Anterior cingulate cortex (tissue), 58 donors: Measurements from ENCODE around the gene GLA.
A peak's percentile ranks its signal among the peaks of the same experiment; 100 is the strongest.

ENCODE experiments used
- DNase-seq, 58 donors: peaks; one replicate each; lab custom pipeline; 2025; lab: John Stamatoyannopoulos, UW

GLA gene

GRCh38 chrX:101407748-101408531 lies at the start of gene GLA, which contains the start of gene HNRNPH2:
TSS of gene GLA (minus strand) at chrX:101407925. CDS start at chrX:101407903, 22 bp downstream.
TSS of gene HNRNPH2 (plus strand) at chrX:101408222. CDS start at chrX:101411989, 3,767 bp downstream.
- DNase-seq, result peak; percentile 38 to 94 (median 82)

- DNase-seq, result no peak
These were observed 44.3 kb upstream of the GLA start for GRCh38 chrX:101452056-101452455.

- peak in 9 of 58 donors; percentile 0 to 37 (median 2) for DNase-seq
These were observed 43.2 kb upstream of the GLA start for GRCh38 chrX:101450961-101451360.

- no peak for DNase-seq
These were observed 42.4 kb upstream of the GLA start for GRCh38 chrX:101450085-101450484.

- no peak for DNase-seq
These were observed 41.6 kb upstream of the GLA start for GRCh38 chrX:101449279-101449678.

- DNase-seq, result no peak
These were observed 34.4 kb upstream of the GLA start for GRCh38 chrX:101442085-101442484.

GRCh38 chrX:101430457-101431078 lies 22.8 kb upstream of the GLA start:
- no peak for DNase-seq

- no peak for DNase-seq
These were observed 22.2 kb upstream of the GLA start for GRCh38 chrX:101429934-101430333.

GRCh38 chrX:101427954-101428353 lies 20.2 kb upstream of the GLA start:
- DNase-seq, result no peak

- no peak for DNase-seq
These were observed 11.8 kb upstream of the GLA start for GRCh38 chrX:101419489-101419888.

- DNase-seq, result peak in 54 of 58 donors; percentile 2 to 71 (median 36)
These were observed 10.5 kb upstream of the GLA start for GRCh38 chrX:101417981-101418841.

- DNase-seq, result peak in 4 of 58 donors; percentile 0 to 1 (median 0)
These were observed 9.5 kb upstream of the GLA start for GRCh38 chrX:101417190-101417589.

- no peak for DNase-seq
These were observed 9.0 kb upstream of the GLA start for GRCh38 chrX:101416691-101417090.

GRCh38 chrX:101415180-101416145 lies 7.7 kb upstream of the GLA start:
- DNase-seq, result peak in 22 of 58 donors; percentile 1 to 76 (median 8)

GRCh38 chrX:101411984-101412383 lies 4.3 kb upstream of the GLA start:
- no peak for DNase-seq

- DNase-seq, result no peak
These were observed 2.7 kb upstream of the GLA start for GRCh38 chrX:101410461-101410860.

- no peak for DNase-seq
These were observed 1.3 kb upstream of the GLA start for GRCh38 chrX:101409043-101409442.

- DNase-seq, result no peak
These were observed 762 bp upstream of the GLA start for GRCh38 chrX:101408532-101408841.

GRCh38 chrX:101407167-101407747 lies 468 bp downstream of the GLA start:
- DNase-seq, result peak in 6 of 58 donors; percentile 28 to 47 (median 40)
